Thymus (tissue), 11 donors: ENCODE data around the gene NADK2. TPM values are rescaled to one million over a fixed set of nuclear protein-coding genes. Genes with fewer than 3 reads are reported as not detected.

ENCODE experiments used
- DNase-seq, 9 donors: peaks; one replicate each; pipeline ENCODE4 v3.0.0-alpha.2; 2013; ENCODE audit warnings: low spot score in 9 of 9, low read depth in 6 of 9, missing footprints in 1 of 9
- H3K27ac ChIP-seq, 2 donors: one replicate each; pipeline ENCODE4 v1.5.1; 2013; ENCODE audit warnings: control low read depth in 1 of 2, low read depth in 1 of 2, low read length in 1 of 2, mild to moderate bottlenecking in 1 of 2, moderate library complexity in 1 of 2
- H3K27me3 ChIP-seq, 2 donors: one replicate each; pipeline ENCODE4 v1.5.1; 2013; ENCODE audit warnings: low read length in 1 of 2; ENCODE audit not compliant: control insufficient read depth in 2 of 2, insufficient read depth in 1 of 2
- H3K36me3 ChIP-seq, 2 donors: one replicate each; pipeline ENCODE4 v1.5.1; 2013; ENCODE audit warnings: low read length in 1 of 2, mild to moderate bottlenecking in 1 of 2, moderate library complexity in 1 of 2; ENCODE audit not compliant: control insufficient read depth in 2 of 2, insufficient read depth in 2 of 2
- H3K4me1 ChIP-seq, 2 donors: one replicate each; pipeline ENCODE4 v1.5.1; 2013; ENCODE audit warnings: low read length in 2 of 2; ENCODE audit not compliant: control insufficient read depth in 2 of 2, insufficient read depth in 2 of 2
- H3K4me3 ChIP-seq, 2 donors: one replicate each; pipeline ENCODE4 v1.5.1; 2013; ENCODE audit warnings: low read length in 2 of 2, control low read depth in 1 of 2, mild to moderate bottlenecking in 1 of 2
- H3K9me3 ChIP-seq, 2 donors: one replicate each; pipeline ENCODE4 v1.5.1; 2013; ENCODE audit warnings: low read length in 1 of 2, mild to moderate bottlenecking in 1 of 2; ENCODE audit not compliant: control insufficient read depth in 2 of 2, insufficient read depth in 1 of 2
- WGBS: extraction: QIAGEN DNeasy Blood & Tissue Kit; methylation state at CpG from one replicate; pipeline ENCODE4 v1.1.7; 2013; 5-methylcytosine and 5-hydroxymethylcytosine counted together
- polyA plus RNA-seq: library from polyadenylated mRNA; stranded (reverse); fragments of 200-250 nt; gene quantifications from one replicate; pipeline ENCODE4 v1.2.3, GENCODE V29; 2013
- total RNA-seq: library from RNA; stranded (reverse); fragments of 120-200 nt; gene quantifications from one replicate; pipeline ENCODE4 v1.2.4, GENCODE V29; 2013
- donor health status: healthy.

NADK2 gene
- total and polyA plus RNA-seq, 2 donors: 12.4 to 16.8 TPM

DNA sequence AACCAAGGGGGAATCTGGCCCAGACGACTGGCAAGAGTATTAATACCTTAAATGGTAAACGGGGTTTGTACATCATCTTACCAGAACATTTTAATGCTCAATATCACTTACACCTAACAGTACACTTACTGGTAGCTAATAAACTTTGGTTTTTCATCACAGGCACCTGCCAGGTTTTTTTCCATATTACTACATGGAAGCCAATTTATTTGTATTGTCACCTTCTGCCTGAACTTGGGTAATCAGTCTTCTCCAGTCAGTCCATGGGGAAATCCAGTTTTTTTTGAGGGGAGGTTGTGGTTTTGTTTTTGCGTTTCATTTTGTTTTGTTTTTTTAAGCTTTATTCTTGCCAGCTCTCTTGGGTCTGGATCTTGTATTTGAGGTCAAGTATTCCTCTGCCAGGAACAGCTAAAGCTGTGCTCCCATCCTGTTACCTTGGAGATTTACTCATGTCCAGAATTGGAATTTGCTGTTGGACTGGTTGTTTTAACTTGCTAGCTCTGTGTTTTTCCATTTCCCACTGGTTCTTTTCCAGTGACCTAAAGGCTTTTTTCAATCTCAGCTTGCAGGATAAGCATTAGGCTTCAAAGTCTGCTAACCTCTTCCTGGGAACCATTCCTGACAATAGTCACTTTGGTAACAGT, 11.1 kb upstream of the NADK2 start:
- no peaks in the 10 kb centered on the region for H3K36me3 ChIP-seq
- H3K4me1 ChIP-seq: no peaks in the 10 kb centered on the region
- no peaks in the 10 kb centered on the region for H3K9me3 ChIP-seq
- H3K27ac ChIP-seq: no peak overlapping the region
- no peak overlapping the region for H3K4me3 ChIP-seq
- WGBS: 87% methylated on average over 3 of the region's 3 CpGs
- H3K27me3 ChIP-seq: no peaks in the 10 kb centered on the region
- no peak for DNase-seq

DNA sequence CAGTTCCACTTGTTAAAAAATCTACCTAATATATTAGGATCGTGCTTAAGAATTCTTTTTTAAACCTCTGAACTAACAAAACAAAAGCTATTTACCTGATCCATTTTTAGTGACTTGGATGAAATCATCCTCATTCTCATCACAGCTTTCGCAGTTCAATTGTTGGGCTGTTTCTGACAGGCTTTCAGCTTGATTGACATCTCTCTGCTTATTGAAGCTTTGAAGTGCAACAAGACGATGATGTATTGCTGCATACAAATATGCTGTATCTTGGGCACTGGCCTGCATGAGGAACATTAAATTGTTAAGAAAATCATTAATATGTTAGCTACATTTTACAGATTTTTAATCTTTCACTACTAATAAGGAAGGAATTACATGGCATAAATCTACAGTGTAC, 9.5 kb upstream of the NADK2 start:
- Histone ChIP-seq H3K9me3 (no peaks in the 10 kb centered on the region), H3K27ac (no peak overlapping the region), H3K27me3 (no peaks in the 10 kb centered on the region), H3K4me3 (no peak overlapping the region), H3K36me3 (no peaks in the 10 kb centered on the region), H3K4me1 (no peaks in the 10 kb centered on the region)
- no peak for DNase-seq
- WGBS: 97% methylated on average over 3 of the region's 3 CpGs

- no peaks in the 10 kb centered on the region for H3K4me1 ChIP-seq
- 98% methylated on average over 4 of the region's 4 CpGs for WGBS
These were observed 8.7 kb upstream of the NADK2 start for GRCh38 chr5:36250427-36250826.

GRCh38 chr5:36246036-36246800, 4.5 kb upstream of the NADK2 start:
- WGBS: 98% methylated on average over 10 of the region's 10 CpGs
- Histone ChIP-seq H3K9me3 (no peaks in the 10 kb centered on the region), H3K4me3 (no peak overlapping the region), H3K27ac (no peak overlapping the region), H3K27me3 (no peaks in the 10 kb centered on the region), H3K36me3 (no peaks in the 10 kb centered on the region), H3K4me1 (peaks cover 4 to 9% of the 10 kb centered on the region in 2 donors)
- DNase-seq: no peak

More at GRCh38 chr5:36250427-36250826, 8.7 kb upstream of the NADK2 start:
- H3K4me3 ChIP-seq: no peak overlapping the region
- no peaks in the 10 kb centered on the region for H3K36me3 ChIP-seq
- DNase-seq: no peak
- no peak overlapping the region for H3K27ac ChIP-seq
- no peaks in the 10 kb centered on the region for H3K9me3 ChIP-seq
- H3K27me3 ChIP-seq: no peaks in the 10 kb centered on the region

- WGBS: 95% methylated on average over 3 of the region's 3 CpGs
These were observed 2.4 kb upstream of the NADK2 start for GRCh38 chr5:36244076-36244475.

GRCh38 chr5:36243653-36244052, 1.9 kb upstream of the NADK2 start:
- WGBS: 97% methylated on average over 1 of the region's 1 CpG
- H3K4me1 ChIP-seq: peaks cover 11 to 18% of the 10 kb centered on the region in 2 donors
- DNase-seq: no peak
- no peak overlapping the region for H3K4me3 ChIP-seq
- H3K27me3 ChIP-seq: no peaks in the 10 kb centered on the region
- no peak overlapping the region for H3K27ac ChIP-seq
- peaks cover 0 to 2% of the 10 kb centered on the region in 2 donors for H3K9me3 ChIP-seq
- H3K36me3 ChIP-seq: no peaks in the 10 kb centered on the region

More at GRCh38 chr5:36244076-36244475, 2.4 kb upstream of the NADK2 start:
- H3K9me3 ChIP-seq: peaks cover 0 to 2% of the 10 kb centered on the region in 2 donors
- no peaks in the 10 kb centered on the region for H3K36me3 ChIP-seq
- peaks cover 11 to 18% of the 10 kb centered on the region in 2 donors for H3K4me1 ChIP-seq
- H3K27ac ChIP-seq: no peak overlapping the region
- DNase-seq: no peak
- H3K4me3 ChIP-seq: no peak overlapping the region
- no peaks in the 10 kb centered on the region for H3K27me3 ChIP-seq

DNA sequence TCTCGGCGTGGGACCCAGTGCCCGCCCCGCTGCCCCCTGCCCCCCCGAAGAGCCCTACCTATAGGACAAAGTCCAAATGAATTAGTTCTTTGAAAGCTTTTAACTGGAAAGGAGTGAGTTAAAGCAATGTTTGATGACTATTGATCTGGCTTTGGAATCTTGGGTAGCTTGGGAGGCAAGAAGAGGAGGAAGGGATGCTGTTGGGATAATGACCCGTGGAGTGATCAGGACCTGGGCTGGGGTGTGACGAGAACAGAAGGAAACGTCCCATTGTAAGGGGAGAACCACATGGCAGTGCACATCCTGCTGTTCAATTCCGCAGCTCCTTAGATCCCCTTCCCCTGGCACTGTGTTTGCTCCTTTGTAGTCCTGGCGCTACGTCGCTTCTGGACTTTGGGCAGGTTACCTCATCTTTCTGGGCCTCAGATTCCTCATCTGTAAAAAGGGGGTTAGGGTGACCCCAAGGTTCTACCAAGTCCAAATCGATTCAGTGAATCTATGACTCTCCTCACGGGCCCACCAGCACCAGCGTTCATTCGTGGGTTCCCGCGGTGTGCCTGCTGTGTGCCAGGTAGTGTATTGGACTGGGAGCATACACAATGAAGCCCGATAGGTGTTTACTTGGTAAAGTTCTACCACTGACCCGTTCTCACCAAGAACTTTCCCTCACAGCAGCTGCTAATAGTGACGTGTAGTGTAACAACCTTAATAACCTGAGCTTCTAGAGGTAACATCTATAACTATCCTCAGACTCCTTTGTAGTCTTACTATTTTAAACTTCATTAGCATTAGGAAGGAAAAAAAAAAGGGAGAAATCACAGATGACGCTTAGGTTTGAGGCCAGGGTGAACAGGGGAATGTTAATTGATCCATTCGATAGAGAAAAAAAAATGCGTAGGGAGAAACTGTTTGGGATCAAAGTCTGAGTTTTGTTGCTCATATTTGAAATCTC, 1.1 kb upstream of the NADK2 start:
- Histone ChIP-seq H3K36me3 (no peaks in the 10 kb centered on the region), H3K27me3 (no peaks in the 10 kb centered on the region), H3K4me3 (peak overlapping the region; percentile 75 to 86), H3K9me3 (peaks cover 0 to 2% of the 10 kb centered on the region in 2 donors), H3K4me1 (peaks cover 11 to 18% of the 10 kb centered on the region in 2 donors), H3K27ac (peak overlapping the region; percentile 94 to 95)
- WGBS: 73% methylated on average over 24 of the region's 24 CpGs
- peak in 2 of 9 donors; percentile 18 to 23 for DNase-seq

- peak in 7 of 9 donors; percentile 25 to 72 (median 46) for DNase-seq
- Histone ChIP-seq H3K4me1 (peaks cover 11 to 21% of the 10 kb centered on the region in 2 donors), H3K27ac (peak overlapping the region; percentile 89 to 95), H3K36me3 (no peaks in the 10 kb centered on the region), H3K9me3 (peaks cover 0 to 2% of the 10 kb centered on the region in 2 donors), H3K27me3 (no peaks in the 10 kb centered on the region), H3K4me3 (peak overlapping the region; percentile 75 to 86)
- WGBS: under 1% methylated on average over 61 of the region's 61 CpGs
These were observed 720 bp downstream of the NADK2 start for GRCh38 chr5:36240779-36241630.
